SHP77 treated with DMSO at 0.1 percent for 48 hours (cell line): ENCODE results near the gene INF2.

Source experiments
- DNase-seq: peaks from one replicate; lab custom pipeline; 2025; lab: John Stamatoyannopoulos, UW

INF2 gene

DNA sequence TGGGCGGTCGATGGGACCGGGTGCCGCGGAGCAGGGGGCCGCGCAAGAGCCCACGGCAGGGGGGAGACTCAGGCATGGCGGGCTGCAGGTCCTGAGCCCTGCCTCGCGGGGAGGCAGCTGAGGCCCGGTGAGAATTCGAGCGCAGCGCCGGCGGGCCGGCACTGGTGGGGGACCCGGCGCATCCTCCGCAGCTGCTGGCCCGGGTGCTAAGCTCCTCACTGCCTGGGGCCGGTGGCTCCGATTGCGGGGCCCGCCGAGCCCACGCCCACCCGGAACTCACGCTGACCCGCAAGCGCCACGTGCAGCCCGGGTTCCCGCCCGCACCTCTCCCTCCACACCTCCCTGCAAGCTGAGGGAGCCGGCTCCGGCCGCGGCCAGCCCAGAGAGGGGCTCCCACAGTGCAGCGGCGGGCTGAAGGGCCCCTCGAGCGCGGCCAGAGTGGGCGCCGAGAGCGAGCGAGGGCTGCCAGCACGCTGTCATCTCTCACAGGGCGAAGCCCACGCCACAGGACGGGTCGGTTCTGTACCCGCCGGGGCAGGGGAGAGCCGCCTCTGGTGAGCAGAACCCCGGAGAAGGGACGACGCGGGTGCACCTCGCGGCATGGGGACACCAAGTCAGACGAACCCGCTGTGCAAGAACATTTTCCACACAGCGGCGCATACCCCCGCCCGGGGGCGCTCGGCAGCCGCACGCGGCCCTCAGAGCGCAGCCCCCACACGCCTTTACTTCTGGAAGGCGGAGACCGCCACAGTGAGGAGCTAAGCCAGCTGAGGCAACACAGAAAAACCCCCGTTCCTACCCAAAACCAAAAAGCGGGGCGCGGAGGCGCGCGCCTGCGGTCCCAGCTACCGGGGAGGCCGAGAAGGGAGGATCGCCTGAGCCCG is 62.4 kb downstream of the INF2 start:
- no peak for DNase-seq

DNA sequence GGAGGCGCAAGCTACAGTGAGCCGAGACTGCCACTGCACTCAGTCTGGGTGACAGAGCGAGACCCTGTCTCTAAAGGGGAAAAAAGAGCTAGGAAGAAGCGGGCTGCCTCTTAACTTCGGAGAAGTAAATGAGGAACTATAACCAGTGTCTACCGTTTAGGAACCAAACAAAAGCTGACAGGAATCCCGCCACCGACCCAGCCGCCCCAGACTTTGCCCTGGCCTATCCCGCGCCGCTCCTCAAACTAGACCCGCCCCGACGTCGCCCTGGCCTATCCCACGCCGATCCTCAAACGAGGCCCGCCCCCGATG is 63.0 kb downstream of the INF2 start:
- no peak for DNase-seq

- peak; percentile 97 for DNase-seq
Observed at GRCh38 chr14:104752735-104753527, 63.5 kb downstream of the INF2 start, which contains the start of gene SIVA1. TSS of gene SIVA1 (plus strand) at chr14:104753147. CDS start at chr14:104753202, 55 bp downstream.

- no peak for DNase-seq
Observed at GRCh38 chr14:104753528-104754212, 64.3 kb downstream of the INF2 start.

DNA sequence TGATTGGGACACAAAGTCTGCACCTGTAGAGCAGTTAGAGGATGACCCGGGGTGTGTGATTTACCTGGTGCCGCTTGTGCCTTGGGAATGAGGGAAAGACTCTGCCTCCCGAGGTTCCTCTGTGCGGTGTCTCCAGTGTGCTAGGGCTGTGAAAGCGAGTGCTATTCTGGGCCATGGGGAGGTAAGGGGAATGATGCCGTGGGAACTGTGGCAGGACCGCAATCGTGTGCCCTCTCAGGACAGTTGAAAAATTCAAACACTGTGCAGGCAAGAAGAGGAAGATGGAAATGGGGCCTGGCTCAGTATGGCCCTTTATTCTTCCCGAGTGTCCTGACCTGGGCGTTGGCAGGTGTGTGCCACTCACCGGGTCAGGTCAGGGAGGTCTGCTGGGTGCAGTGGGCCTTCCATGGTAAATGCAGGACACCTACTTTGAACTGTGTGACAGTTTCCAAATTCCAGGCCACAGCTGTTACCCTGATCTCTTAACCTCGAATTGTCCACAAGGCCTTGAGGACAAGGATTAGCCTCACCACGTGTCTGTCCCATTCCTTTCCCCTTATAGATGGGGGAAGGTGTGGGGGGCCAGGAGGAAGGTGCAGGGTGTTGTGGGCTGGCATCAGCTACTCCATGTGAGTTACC is 64.9 kb downstream of the INF2 start:
- DNase-seq, result no peak

GRCh38 chr14:104755621-104756020 is 66.2 kb downstream of the INF2 start:
- DNase-seq, result no peak

DNA sequence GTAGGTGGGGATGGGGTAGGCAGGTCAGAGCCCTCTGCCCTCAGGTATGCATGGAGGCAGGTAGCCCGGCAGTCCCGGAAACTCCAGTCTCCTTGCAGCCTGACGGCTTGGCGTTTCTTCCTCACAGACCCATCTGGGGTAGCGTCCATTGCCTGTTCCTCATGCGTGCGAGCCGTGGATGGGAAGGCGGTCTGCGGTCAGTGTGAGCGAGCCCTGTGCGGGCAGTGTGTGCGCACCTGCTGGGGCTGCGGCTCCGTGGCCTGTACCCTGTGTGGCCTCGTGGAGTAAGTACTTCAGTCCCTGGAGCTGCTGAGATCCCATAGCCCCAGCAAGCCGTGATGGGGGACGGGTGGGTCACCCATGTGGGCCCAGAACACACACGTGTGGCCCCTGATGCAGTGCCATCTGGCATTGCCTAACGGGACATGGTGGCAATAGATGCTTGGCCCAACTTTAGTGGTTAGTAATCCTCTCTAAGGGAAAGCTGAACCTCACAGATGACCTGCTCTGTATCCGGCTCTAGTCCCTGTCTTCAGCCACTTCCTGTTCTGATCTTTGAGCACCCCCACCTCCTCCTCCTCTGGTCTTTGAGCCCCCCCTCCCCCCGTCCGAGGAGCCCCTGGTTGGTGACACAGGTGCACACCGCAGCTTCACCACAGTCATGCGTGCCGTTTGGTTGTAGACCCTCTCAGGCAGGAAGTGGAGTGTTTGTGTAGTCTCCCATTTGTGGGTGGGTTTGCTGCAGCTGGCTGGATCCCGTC is 67.2 kb downstream of the INF2 start:
- no peak for DNase-seq

DNA sequence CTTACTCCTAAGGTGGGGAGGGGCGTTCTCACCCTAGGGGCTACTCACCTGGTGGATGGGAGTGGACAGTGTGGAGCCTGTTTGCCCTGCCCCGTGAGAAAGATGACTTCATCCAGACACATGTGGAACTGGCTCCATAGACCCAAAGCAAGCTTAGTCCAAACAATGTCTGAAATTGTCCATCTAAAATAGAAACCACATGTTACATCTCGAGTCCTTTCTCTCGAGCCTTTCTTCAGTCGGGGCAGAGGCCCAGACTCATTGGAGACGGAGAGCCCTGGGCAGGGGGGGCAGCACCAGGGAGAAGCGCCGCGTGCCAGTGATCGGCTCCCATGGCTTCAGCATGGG is 67.8 kb downstream of the INF2 start:
- DNase-seq, result no peak

DNA sequence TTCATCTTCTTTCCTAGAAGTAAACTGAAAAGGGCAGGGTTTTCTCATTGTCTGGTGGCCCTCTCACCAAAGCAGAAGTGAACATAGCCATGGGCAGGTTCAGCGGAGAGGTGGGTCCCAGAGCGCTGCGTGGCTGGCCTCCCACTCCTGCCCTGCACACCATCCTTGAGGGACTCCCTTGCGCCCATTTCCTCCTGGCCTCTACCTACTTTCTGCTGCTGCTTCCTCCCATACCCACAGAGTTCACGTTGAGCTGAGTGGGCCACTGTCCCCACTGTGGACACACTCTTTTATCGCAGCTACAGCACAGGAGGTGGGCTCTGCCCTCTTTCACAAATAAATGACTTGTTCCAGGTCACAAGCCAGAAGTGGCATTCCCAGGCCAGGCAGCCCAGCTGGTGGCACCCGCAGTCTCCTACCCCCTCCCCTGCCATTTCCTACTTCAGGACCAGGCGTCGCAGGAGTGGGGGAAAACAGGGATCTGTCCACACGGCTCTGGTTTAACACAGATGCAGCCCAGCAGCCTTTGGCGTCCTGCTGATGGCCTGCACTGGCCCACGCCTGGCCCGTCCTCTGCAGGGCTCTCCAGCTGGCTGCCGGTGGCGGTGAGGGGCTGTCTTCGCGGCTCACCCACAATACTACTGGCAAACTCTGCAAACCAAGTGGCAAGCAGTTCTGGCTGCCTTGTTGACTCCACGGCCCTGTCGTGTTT is 68.4 kb downstream of the INF2 start:
- DNase-seq, result no peak

DNA sequence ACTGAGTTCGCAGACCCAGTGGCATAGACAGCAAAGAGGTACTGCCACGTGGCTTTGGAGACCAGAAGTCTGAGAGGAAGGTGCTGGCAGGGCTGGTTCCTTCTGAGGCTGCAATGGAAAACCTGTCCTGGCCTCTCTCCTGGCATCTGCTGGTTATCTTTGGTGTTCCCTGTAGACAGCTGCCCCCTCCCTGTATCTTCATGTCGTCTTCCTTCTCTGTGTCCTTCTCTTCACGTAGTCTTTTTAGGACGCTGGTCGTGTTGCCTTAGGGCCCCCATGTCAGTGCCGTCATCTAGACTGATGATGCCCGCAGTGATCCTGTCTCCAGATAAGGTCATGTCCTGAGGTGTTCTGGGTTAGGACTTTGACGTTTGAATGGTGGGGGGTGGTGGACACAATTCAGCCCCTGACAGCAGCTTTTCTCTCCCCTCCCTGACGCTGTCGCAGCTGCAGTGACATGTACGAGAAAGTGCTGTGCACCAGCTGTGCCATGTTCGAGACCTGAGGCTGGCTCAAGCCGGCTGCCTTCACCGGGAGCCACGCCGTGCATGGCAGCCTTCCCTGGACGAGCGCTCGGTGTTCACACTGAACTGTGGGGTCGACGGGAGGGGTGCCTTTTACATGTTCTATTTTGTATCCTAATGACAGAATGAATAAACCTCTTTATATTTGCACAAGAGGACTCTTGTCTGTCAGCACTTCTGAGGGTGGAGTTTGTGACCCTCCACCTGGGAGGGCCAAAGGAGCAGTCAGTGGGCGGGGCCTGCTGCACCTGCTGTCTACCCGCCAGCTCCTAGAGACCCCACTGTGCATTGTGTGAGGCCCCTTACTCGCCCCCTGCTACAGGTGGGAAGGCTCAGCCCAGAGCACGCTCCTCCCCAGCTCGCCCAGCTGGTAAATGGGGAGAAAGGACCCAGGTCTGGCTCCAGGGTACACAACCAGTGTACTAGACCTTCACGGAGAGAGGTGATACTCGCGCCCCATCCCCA is 69.9 kb downstream of the INF2 start:
- no peak for DNase-seq

DNA sequence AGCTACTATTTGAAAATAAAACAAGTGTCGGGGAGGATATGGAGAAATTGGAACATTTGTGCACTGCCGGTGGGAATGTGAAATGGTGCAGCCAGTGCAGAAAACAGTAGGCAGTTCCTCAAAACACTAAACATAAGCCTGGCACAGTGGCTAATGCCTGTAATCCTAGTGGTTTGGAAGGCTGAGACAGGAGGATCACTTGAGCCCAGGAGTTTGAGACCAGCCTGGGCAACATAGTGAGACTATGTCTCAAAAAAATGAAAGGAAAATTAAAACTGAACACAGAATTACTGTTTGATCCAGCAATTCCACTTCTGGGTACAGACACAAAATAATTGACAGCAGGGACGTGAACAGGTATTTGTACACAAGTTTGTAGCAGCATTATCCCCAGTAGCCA is 76.1 kb downstream of the INF2 start:
- DNase-seq, result no peak

GRCh38 chr14:104766256-104766862 is 76.9 kb downstream of the INF2 start:
- DNase-seq, result no peak

DNA sequence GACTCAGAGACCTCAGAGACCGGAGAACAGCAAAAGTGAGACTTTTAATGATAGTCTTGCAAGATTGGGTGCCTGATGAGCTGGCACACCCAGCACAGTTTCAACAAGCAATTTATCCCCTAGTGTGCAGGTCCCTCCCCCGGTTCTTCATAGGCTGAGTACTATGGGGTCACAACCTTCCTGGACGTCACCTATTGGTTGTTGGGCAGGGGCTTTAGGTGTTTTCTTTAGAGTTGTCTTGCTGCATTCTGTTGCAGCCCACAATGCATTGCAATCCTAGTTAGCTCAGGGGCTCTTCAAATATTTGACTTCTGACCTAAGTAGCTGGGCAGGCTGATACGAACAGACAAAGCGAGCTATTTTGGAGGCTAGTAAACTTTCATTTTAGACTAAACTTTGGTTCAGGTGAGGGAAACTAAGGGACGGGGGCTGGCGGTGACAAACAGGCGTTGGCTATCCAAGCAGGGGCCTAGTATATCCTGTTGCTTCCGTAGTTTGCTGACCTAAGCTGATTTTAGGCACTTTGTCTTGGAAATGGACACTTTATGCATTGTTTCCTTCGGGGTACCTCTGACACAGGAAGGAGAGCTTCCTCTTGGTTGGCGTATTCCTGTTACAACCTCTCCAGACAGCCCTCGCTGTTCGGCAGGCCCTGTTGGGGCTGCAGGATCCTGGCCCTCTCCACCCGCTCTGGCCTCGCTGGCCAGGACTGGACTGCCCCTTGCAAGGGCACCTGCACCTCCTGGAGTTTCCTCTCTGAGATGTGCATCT is 77.6 kb downstream of the INF2 start:
- no peak for DNase-seq

- DNase-seq, result no peak
Observed at GRCh38 chr14:104767634-104767918, 78.2 kb downstream of the INF2 start.

DNA sequence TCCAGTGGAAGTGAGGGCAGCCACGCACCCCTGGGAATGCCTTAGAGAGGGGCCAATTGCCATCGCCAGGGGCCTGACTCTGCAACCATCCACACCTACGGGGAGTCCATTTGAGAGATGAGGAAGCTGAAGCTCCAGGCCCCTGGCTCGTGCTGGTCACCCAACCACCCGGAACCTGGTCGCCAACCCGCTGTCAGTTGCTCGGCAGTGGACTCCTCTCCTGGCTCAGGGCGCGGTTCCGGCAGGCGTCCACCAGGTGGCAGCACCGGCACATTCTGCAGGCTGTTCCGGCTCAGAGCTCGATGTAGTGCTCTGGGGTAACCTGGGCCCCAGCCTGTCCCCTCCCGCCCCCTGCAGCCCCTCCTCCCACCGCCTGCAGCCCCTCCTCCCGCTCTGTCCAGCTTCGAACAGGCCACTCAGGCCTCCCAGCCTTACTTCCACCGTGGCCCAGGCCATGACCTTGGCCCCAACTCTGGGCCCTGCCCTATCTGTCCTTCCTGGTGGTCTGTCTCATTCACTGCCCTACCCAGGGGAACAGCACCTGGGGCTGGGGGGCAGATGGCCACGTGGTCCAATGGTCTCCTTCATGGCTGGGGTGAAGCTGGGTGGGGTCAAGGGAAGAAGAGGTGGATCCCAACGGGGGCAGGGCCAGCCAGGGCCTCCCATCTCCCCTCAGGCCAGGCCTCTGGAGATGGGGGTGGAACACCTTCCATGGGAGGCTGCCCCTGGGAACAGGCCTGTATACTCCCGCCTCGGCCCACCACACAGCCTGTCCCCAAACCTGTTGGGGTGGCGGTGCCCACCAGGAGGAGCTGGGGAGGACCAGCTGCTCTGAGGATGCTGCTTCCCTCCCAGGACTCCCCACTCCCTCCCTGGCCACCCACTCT is 79.3 kb downstream of the INF2 start:
- DNase-seq, result peak; percentile 23

DNA sequence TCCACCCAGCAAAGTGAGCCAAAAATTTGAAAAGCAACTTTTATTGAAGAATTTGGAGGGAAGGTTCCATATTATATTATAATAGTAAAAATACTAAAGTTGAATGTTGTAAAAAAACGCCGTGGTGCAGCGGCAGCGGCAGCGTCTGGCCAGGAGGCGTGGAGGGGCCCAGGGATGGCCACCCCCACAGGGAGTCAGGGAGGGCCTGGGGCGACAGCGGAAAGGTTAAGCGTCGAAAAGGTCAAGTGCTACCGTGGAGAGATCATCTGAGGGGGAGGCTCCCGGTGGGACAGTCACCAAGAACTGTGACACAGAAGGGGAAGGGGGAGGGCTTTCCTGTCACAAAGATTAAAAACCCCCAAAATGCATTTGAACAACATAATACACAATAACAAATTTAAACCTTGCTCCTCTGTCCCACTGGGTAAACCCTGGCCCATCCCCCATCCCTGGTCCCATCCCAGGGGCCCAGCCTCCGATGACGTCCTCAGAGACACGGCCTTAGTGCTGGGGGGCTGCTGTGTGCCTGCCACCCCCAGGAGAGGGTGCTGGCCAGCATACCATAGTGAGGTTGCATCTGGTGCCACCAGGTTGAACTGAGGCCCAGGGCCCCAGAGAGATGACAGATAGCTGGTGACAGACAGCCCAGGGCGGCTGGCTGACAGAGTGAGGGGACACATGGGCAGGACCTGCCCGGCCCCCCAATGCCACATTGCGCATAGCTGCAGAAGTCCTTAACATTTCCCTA is 80.1 kb downstream of the INF2 start:
- DNase-seq, result no peak

- no peak for DNase-seq
Observed at GRCh38 chr14:104770072-104770579, 80.7 kb downstream of the INF2 start.
